Myometrial cell (primary cell): ENCODE results near the gene BRD3OS. TPM values are rescaled to one million over a fixed set of nuclear protein-coding genes. Genes with fewer than 3 reads are reported as not detected.

Source experiments
- total RNA-seq: library from RNA; depleted of rRNA; stranded (reverse); fragments of >200 nt; gene quantifications from 2 replicates; pipeline ENCODE4 v1.2.3, GENCODE V29; 2015

Gene BRD3OS, protein sequence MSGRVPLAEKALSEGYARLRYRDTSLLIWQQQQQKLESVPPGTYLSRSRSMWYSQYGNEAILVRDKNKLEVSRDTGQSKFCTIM
- 32.8 and 42.1 TPM in 2 replicates for total RNA-seq

GRCh38 chr9:134024828-134025605, at the start of gene BRD3OS:
Gene BRD3OS (plus strand): TSS chr9:134025481. CDS start chr9:134026748, 1,267 bp downstream.

DNA sequence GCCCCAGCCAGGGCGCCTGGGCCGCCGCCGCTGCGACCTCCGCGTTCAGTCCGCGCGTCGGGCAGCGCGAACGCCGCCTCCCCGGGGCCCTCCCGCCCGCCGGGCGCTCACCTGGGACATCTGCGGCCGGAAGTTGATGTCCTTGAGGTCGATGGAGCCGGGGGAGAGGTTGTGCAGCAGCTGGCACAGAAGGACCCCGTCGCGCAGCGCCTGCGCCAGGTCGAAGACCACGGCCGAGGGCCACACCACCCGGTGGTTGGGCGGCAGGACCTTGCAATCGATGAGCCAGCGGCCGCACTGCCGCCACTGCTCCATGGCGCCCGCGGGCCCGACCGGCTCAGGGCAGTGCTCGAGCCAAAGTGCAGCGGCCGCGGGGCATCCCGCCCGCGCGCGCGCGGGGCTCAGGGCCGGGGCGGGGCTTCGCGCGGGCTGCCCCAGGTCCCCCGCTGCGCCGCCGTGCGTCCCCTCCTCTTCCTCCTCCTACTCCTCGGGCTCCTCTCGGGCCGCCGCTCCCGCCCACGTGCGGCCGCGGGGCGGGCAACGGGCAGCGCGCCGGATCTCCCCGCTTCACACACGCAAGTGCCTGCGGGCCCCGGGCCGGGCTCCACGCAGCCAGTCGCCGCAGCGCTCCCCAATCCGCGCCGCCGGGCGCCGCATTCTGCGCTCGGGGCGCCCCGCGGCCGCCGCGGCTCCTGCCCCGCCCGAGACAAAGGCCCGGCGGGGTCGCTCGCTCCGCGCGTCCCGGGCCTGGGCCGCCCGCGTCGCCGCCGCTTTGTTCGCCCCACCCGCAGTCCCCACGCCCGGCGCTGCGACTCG, 33.1 kb upstream of the BRD3OS start, which contains the start of gene VAV2:
Gene VAV2 (minus strand): TSS at position 361 of the 816 bp plus-strand sequence. CDS start 46 bp downstream, at position 315.

DNA sequence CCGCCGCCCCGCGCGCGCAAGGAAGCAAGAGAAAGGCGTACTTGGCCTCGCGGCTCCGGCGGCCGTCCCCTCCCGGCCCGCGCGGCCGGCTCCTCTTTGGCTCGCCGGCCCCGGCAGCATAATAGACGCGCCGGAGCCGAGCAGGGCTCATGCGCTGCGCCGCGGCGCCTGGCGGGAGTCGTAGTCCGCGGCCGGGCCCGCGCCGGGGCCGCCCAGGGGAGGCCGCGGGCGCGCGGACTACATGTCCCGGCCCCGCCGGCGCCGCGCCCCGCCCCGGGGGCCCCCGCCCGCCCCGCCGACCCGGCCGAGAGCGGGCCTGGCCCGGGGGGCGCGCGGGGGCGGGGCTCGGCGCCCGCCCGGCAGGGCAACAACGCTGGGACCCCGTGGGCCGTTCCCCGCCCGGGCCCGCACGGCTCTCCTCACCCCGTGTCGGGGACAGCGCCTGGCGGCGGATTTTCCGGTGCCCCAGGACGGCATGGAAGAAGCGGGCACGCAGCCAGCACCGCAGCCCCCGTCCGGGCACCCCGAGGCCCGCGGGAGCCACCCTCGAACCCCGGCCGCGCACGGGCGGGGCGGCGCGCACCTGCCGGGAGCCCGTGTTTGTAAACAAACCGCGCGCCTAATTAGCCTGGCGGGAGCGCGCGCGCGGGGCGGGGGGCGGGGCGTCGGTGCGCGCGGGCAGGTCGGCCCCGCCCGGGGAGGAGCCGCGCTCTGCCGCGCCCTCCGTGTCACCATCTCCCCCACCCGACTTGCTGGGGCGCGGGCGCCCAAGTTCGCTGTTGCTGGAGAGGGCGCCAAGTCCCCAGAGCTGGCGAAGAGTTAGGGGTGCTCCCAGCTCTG, 42.8 kb downstream of the BRD3OS start, which contains the start of gene BRD3:
Gene BRD3 (minus strand): TSS at position 123 of the 840 bp plus-strand sequence. CDS start 14,549 bp downstream, outside the sequence.

Other genes starting within 250 kb of the BRD3OS start
- gene VAV2, start 33.2 kb upstream of the BRD3OS start, total RNA-seq = 8.6 and 11.7 TPM in 2 replicates
- 6.1 and 7.8 TPM in 2 replicates for gene BRD3, start 42.5 kb downstream of the BRD3OS start, total RNA-seq
- 23.1 and 30.1 TPM in 2 replicates for gene WDR5, start 110.6 kb downstream of the BRD3OS start, total RNA-seq
- gene RNU6ATAC, start 139.1 kb downstream of the BRD3OS start, total RNA-seq = not detected in 2 replicates